Measurements from ENCODE around the gene MGMT. TPM values are rescaled to one million over a fixed set of nuclear protein-coding genes. Genes with fewer than 3 reads are reported as not detected.

MGMT gene
- total and polyA plus RNA-seq, 2 donors (not counting 3 experiments of a cell fraction or from before 2014, with no cell fraction given) = 15.0 to 15.2 TPM

DNA sequence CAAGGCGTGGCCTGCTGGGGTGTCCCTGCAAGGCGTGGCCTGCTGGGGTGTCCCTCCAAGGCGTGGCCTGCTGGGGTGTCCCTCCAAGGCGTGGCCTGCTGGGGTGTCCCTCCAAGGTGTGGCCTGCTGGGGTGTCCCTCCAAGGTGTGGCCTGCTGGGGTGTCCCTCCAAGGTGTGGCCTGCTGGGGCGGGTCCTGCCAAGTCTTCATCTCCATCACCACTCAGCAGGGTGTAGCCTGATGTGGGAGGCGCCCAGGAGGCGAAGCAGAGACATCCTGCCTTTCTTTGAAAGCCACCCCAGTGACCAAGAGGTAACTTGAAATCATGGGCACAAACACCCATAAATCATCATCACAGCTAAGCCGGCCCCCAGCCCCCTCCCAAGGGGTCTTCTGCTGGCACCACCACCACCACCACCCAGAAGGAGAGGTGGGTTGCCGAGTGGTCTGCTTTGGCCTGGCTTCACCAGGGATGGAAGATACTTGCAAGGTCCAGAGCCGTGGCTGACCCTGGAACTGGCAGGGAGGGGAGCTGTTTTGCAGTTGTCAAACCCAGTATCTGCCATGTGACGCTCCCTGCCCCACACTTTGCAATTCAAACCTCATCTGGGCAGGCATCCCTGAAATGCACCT is 306.4 kb downstream of the MGMT start:
- Histone ChIP-seq H3K27ac (ENCODE audit: insufficient read depth, low read depth, low read length) (no peak overlapping the region), H3K4me1 (ENCODE audit: control insufficient read depth, extremely low read depth, insufficient read depth, low read length) (no peaks in the 10 kb centered on the region), H3K79me2 (ENCODE audit: control insufficient read depth, insufficient read depth, low read length) (no peaks in the 10 kb centered on the region), H3K9me1 (replicated peaks; ENCODE audit: control insufficient read depth, extremely low read depth, insufficient read depth, low read length) (no peaks in the 10 kb centered on the region), H3K4me3 (replicated peaks in 1 of 3; ENCODE audit: insufficient read depth in 1 of 3, low read depth in 1 of 3, low read length in 3 of 3) (no peak overlapping the region), H3K9me3 (replicated peaks; ENCODE audit: control insufficient read depth, insufficient read depth, low read length) (peaks cover 6% of the 10 kb centered on the region), H2AFZ (ENCODE audit: low read depth, low read length) (no peak overlapping the region), H4K20me1 (replicated peaks; ENCODE audit: control insufficient read depth, extremely low read depth, insufficient read depth, low read length) (no peaks in the 10 kb centered on the region), H3K27me3 (ENCODE audit: control insufficient read depth in 2 of 2, insufficient read depth in 2 of 2, low read length in 2 of 2) (no peaks in the 10 kb centered on the region), H3K9ac (replicated peaks; ENCODE audit: extremely low read depth, insufficient read depth, low read length) (no peak overlapping the region), H3K4me2 (ENCODE audit: insufficient read depth, low read length) (no peak overlapping the region), H3K36me3 (ENCODE audit: control insufficient read depth in 2 of 2, extremely low read depth in 1 of 2, insufficient read depth in 2 of 2, low read length in 2 of 2) (no peaks in the 10 kb centered on the region)
- ChIA-PET POLR2A (no interaction called here), CTCF (no interaction called here)
- TF ChIP-seq, protein P1, sequence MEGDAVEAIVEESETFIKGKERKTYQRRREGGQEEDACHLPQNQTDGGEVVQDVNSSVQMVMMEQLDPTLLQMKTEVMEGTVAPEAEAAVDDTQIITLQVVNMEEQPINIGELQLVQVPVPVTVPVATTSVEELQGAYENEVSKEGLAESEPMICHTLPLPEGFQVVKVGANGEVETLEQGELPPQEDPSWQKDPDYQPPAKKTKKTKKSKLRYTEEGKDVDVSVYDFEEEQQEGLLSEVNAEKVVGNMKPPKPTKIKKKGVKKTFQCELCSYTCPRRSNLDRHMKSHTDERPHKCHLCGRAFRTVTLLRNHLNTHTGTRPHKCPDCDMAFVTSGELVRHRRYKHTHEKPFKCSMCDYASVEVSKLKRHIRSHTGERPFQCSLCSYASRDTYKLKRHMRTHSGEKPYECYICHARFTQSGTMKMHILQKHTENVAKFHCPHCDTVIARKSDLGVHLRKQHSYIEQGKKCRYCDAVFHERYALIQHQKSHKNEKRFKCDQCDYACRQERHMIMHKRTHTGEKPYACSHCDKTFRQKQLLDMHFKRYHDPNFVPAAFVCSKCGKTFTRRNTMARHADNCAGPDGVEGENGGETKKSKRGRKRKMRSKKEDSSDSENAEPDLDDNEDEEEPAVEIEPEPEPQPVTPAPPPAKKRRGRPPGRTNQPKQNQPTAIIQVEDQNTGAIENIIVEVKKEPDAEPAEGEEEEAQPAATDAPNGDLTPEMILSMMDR (IDR thresholded peaks at IDR 0.05; ENCODE audit: extremely low read depth in 1 of 2, insufficient read depth in 1 of 2, low read depth in 1 of 2, low read length in 2 of 2) = no peak
- TF ChIP-seq FOS (IDR thresholded peaks at IDR 0.05; ENCODE audit: borderline replicate concordance, insufficient read depth, low read length) (no peak), POLR2A (IDR thresholded peaks at IDR 0.05; ENCODE audit: low read depth, low read length) (no peak), MYC (IDR thresholded peaks at IDR 0.05; ENCODE audit: low read depth, low read length) (no peak), JUN (IDR thresholded peaks at IDR 0.05; ENCODE audit: borderline replicate concordance, insufficient read depth, insufficient read length, low read depth) (no peak), GATA2 (IDR thresholded peaks at IDR 0.05; ENCODE audit: insufficient read depth, insufficient read length, low read depth, low read length) (no peak), POLR2AphosphoS5 (IDR thresholded peaks at IDR 0.05; ENCODE audit: insufficient read depth, low read depth, low read length) (no peak)
- TF ChIP-seq, protein P2, sequence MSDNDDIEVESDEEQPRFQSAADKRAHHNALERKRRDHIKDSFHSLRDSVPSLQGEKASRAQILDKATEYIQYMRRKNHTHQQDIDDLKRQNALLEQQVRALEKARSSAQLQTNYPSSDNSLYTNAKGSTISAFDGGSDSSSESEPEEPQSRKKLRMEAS (IDR thresholded peaks at IDR 0.05; ENCODE audit: insufficient read depth, insufficient read length) = no peak
- dilution Hi-C loops (cut with MboI; ENCODE audit: extremely low pct_ligation_motif_present, low sequenced_read_pairs) (no loop called here), intact Hi-C loops (cut with micrococcal nuclease) (no loop called here)
- FAIRE-seq (no peak), DNase-seq (ENCODE audit: low read depth, low spot score) (no peak)
- no TSS peak for BruUV-seq (replicated peaks)
